T-helper 2 cell treated with Interferon-gamma antibody and Interleukin-4, amounts not matched to agents 5 μg/mL and 100 μg/mL, for 36 hours (primary cell): ENCODE results near the gene LRMDA.

Experiments
- DNase-seq: peaks from one replicate; pipeline ENCODE4 v3.0.0; 2021; ENCODE audit warnings: low spot score
- H3K27ac Mint-ChIP-seq: one replicate; pipeline ENCODE4 v1.8.0; 2021; ENCODE audit warnings: mild to moderate bottlenecking, mixed read lengths
- H3K27me3 Mint-ChIP-seq: one replicate; pipeline ENCODE4 v1.8.0; 2021; ENCODE audit warnings: low read depth, mixed read lengths
- H3K36me3 Mint-ChIP-seq: one replicate; pipeline ENCODE4 v1.8.0; 2021; ENCODE audit warnings: low read depth, mixed read lengths
- H3K4me1 Mint-ChIP-seq: one replicate; pipeline ENCODE4 v1.8.0; 2021; ENCODE audit warnings: low read depth, mixed read lengths
- H3K4me3 Mint-ChIP-seq: one replicate; pipeline ENCODE4 v1.8.0; 2022; ENCODE audit warnings: mild to moderate bottlenecking, moderate library complexity, mixed read lengths
- H3K9me3 Mint-ChIP-seq: one replicate; pipeline ENCODE4 v1.8.0; 2021; ENCODE audit warnings: mixed read lengths

LRMDA gene

GRCh38 chr10:76007667-76008181 is 576.3 kb downstream of the LRMDA start:
- Mint-ChIP-seq H3K27ac (no peak overlapping the region), H3K27me3 (no peaks in the 10 kb centered on the region), H3K9me3 (no peaks in the 10 kb centered on the region), H3K36me3 (no peaks in the 10 kb centered on the region), H3K4me3 (no peak overlapping the region), H3K4me1 (no peaks in the 10 kb centered on the region)
- no peak for DNase-seq

GRCh38 chr10:76009531-76009930 is 578.1 kb downstream of the LRMDA start:
- H3K4me3 Mint-ChIP-seq: no peak overlapping the region
- no peaks in the 10 kb centered on the region for H3K4me1 Mint-ChIP-seq
- DNase-seq: no peak
- no peaks in the 10 kb centered on the region for H3K36me3 Mint-ChIP-seq
- H3K27ac Mint-ChIP-seq: no peak overlapping the region
- no peaks in the 10 kb centered on the region for H3K9me3 Mint-ChIP-seq
- no peaks in the 10 kb centered on the region for H3K27me3 Mint-ChIP-seq

- Mint-ChIP-seq H3K4me3 (no peak overlapping the region), H3K27ac (no peak overlapping the region), H3K4me1 (no peaks in the 10 kb centered on the region), H3K36me3 (no peaks in the 10 kb centered on the region), H3K9me3 (no peaks in the 10 kb centered on the region), H3K27me3 (no peaks in the 10 kb centered on the region)
- no peak for DNase-seq
Observed at GRCh38 chr10:76010703-76011102, 579.3 kb downstream of the LRMDA start.

- DNase-seq: no peak
- Mint-ChIP-seq H3K4me3 (no peak overlapping the region), H3K9me3 (no peaks in the 10 kb centered on the region), H3K27ac (no peak overlapping the region), H3K4me1 (no peaks in the 10 kb centered on the region), H3K27me3 (no peaks in the 10 kb centered on the region), H3K36me3 (no peaks in the 10 kb centered on the region)
Observed at GRCh38 chr10:76012716-76013327, 581.4 kb downstream of the LRMDA start.

GRCh38 chr10:76015245-76015644 is 583.8 kb downstream of the LRMDA start:
- no peak overlapping the region for H3K4me3 Mint-ChIP-seq
- no peaks in the 10 kb centered on the region for H3K4me1 Mint-ChIP-seq
- DNase-seq: no peak
- no peaks in the 10 kb centered on the region for H3K9me3 Mint-ChIP-seq
- no peak overlapping the region for H3K27ac Mint-ChIP-seq
- no peaks in the 10 kb centered on the region for H3K36me3 Mint-ChIP-seq
- H3K27me3 Mint-ChIP-seq: no peaks in the 10 kb centered on the region

GRCh38 chr10:76017026-76017732 is 585.8 kb downstream of the LRMDA start:
- Mint-ChIP-seq H3K36me3 (no peaks in the 10 kb centered on the region), H3K27ac (no peak overlapping the region), H3K4me3 (no peak overlapping the region), H3K9me3 (no peaks in the 10 kb centered on the region), H3K4me1 (no peaks in the 10 kb centered on the region), H3K27me3 (no peaks in the 10 kb centered on the region)
- no peak for DNase-seq

- Mint-ChIP-seq H3K4me1 (no peaks in the 10 kb centered on the region), H3K27me3 (no peaks in the 10 kb centered on the region), H3K4me3 (no peak overlapping the region), H3K9me3 (no peaks in the 10 kb centered on the region), H3K27ac (no peak overlapping the region), H3K36me3 (no peaks in the 10 kb centered on the region)
- no peak for DNase-seq
Observed at GRCh38 chr10:76017733-76018433, 586.5 kb downstream of the LRMDA start.

- no peak for DNase-seq
- no peaks in the 10 kb centered on the region for H3K4me1 Mint-ChIP-seq
- H3K36me3 Mint-ChIP-seq: no peaks in the 10 kb centered on the region
- H3K4me3 Mint-ChIP-seq: no peak overlapping the region
- H3K27me3 Mint-ChIP-seq: no peaks in the 10 kb centered on the region
- no peak overlapping the region for H3K27ac Mint-ChIP-seq
- H3K9me3 Mint-ChIP-seq: no peaks in the 10 kb centered on the region
Observed at GRCh38 chr10:76020630-76021029, 589.2 kb downstream of the LRMDA start.

- no peaks in the 10 kb centered on the region for H3K36me3 Mint-ChIP-seq
- DNase-seq: no peak
- H3K4me1 Mint-ChIP-seq: no peaks in the 10 kb centered on the region
- no peaks in the 10 kb centered on the region for H3K9me3 Mint-ChIP-seq
- H3K27ac Mint-ChIP-seq: no peak overlapping the region
- H3K27me3 Mint-ChIP-seq: no peaks in the 10 kb centered on the region
- H3K4me3 Mint-ChIP-seq: no peak overlapping the region
Observed at GRCh38 chr10:76021398-76021797, 590.0 kb downstream of the LRMDA start.

- H3K27ac Mint-ChIP-seq: no peak overlapping the region
- H3K4me3 Mint-ChIP-seq: no peak overlapping the region
- H3K36me3 Mint-ChIP-seq: no peaks in the 10 kb centered on the region
- H3K9me3 Mint-ChIP-seq: no peaks in the 10 kb centered on the region
- H3K4me1 Mint-ChIP-seq: no peaks in the 10 kb centered on the region
- H3K27me3 Mint-ChIP-seq: no peaks in the 10 kb centered on the region
- DNase-seq: no peak
Observed at GRCh38 chr10:76022366-76022765, 590.9 kb downstream of the LRMDA start.

- DNase-seq: no peak
- H3K9me3 Mint-ChIP-seq: no peaks in the 10 kb centered on the region
- H3K27ac Mint-ChIP-seq: no peak overlapping the region
- H3K36me3 Mint-ChIP-seq: no peaks in the 10 kb centered on the region
- no peaks in the 10 kb centered on the region for H3K4me1 Mint-ChIP-seq
- H3K4me3 Mint-ChIP-seq: no peak overlapping the region
- no peaks in the 10 kb centered on the region for H3K27me3 Mint-ChIP-seq
Observed at GRCh38 chr10:76023007-76023406, 591.6 kb downstream of the LRMDA start.

GRCh38 chr10:76024460-76025123 is 593.2 kb downstream of the LRMDA start:
- Mint-ChIP-seq H3K36me3 (no peaks in the 10 kb centered on the region), H3K27ac (no peak overlapping the region)

GRCh38 chr10:76025124-76025477 is 593.7 kb downstream of the LRMDA start:
- H3K27ac Mint-ChIP-seq: no peak overlapping the region
- no peaks in the 10 kb centered on the region for H3K36me3 Mint-ChIP-seq
- no peaks in the 10 kb centered on the region for H3K4me1 Mint-ChIP-seq
- no peaks in the 10 kb centered on the region for H3K9me3 Mint-ChIP-seq
- H3K27me3 Mint-ChIP-seq: no peaks in the 10 kb centered on the region
- no peak overlapping the region for H3K4me3 Mint-ChIP-seq
- DNase-seq: no peak

More at GRCh38 chr10:76024460-76025123, 593.2 kb downstream of the LRMDA start:
- Mint-ChIP-seq H3K9me3 (no peaks in the 10 kb centered on the region), H3K4me1 (no peaks in the 10 kb centered on the region), H3K4me3 (no peak overlapping the region), H3K27me3 (no peaks in the 10 kb centered on the region)
- DNase-seq: no peak

- no peaks in the 10 kb centered on the region for H3K27me3 Mint-ChIP-seq
- H3K4me3 Mint-ChIP-seq: no peak overlapping the region
- H3K4me1 Mint-ChIP-seq: no peaks in the 10 kb centered on the region
- no peak for DNase-seq
- no peak overlapping the region for H3K27ac Mint-ChIP-seq
- H3K36me3 Mint-ChIP-seq: no peaks in the 10 kb centered on the region
- no peaks in the 10 kb centered on the region for H3K9me3 Mint-ChIP-seq
Observed at GRCh38 chr10:76026176-76026771, 594.9 kb downstream of the LRMDA start.
